GM12872 (cell line): ENCODE data around the gene PANX1.

Experiments
- CTCF ChIP-seq: IDR thresholded peaks from 3 replicates; pipeline ENCODE4 v1.5.1; 2011; ENCODE audit warnings: low read depth, mild to moderate bottlenecking, low read length, moderate library complexity; ENCODE audit not compliant: insufficient read depth

PANX1 gene

GRCh38 chr11:94103471-94103870 lies 25.2 kb upstream of the PANX1 start:
- TF ChIP-seq CTCF: no peak

DNA sequence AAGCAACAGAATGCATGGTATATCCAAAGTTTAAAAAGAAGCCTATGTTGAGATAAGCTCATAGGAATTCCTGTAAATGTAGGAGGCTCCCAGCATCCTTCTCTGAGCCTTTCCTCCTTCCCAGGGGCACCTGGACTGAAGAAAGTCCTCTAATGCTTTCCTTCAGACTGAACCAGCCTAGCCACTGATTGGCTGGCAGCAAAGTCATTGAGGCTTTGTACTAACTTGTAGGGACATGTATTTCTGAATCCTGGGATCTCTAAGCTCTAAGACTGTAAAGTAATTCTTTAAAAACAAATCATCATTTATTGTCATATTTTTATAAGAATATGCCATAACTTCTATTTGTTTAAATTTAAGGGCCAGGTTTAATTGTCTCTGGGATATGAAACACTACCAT lies 23.9 kb upstream of the PANX1 start:
- TF ChIP-seq CTCF: no peak

GRCh38 chr11:94106716-94107115 lies 21.9 kb upstream of the PANX1 start:
- no peak for TF ChIP-seq CTCF

DNA sequence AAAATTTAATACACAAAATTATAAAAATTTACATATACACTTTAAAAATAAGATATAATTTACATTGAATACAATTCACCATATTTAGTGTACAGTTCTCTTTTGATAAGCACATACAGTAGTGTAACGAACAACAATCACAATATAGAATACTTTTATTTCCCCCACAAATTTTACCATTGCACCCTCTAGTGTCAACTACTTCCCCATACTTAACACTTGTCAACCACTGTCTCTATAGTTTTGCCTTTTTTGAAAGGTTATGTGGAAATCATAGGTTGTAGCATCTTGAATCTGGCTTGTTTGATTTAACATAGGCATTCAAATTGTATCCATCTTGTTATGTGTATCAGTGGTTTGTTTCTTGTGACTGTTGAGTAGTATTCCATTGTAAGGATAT lies 21.3 kb upstream of the PANX1 start:
- no peak for TF ChIP-seq CTCF

DNA sequence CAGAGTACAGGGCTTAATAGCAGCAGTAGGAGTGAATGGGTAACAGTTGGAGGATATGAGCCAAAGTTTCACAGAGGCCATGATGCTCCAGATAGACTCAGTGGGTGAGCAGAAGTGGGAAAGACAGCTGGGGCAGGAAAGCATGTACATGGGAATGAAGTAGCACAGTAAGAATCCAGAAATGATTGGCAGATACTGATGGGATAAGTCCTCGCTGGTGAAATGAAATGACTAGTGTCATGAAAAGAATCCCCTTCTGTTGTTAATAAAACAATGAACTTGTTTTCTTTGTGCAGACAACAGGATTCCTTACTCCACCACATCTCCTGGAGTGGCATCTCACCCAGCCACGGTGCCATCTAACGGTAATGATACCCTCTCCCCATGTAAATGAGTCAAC lies 17.4 kb upstream of the PANX1 start:
- no peak for TF ChIP-seq CTCF

DNA sequence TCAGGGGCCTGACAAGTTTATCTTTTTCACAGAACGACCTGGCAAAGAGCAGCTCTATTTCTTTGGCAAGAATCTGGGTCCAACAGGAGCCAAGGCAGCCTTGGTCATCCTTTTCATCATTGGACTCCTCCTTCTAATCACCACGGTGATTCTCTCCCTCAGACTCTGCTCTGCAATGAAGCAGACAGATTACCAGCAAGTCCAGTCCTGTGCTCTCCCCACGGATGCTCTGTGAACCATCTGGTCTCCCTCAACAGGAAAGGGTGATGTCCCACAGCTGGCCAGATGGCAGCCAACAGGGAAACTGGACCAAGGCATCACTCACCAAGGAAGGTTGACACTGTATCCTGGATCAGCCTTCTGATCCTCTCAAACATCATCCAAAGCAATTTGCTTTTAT lies 17.0 kb upstream of the PANX1 start:
- TF ChIP-seq CTCF: no peak

GRCh38 chr11:94112206-94112953 lies 16.3 kb upstream of the PANX1 start:
- no peak for TF ChIP-seq CTCF
